ENCODE measurements around the gene DHRS7C.

- TF ChIP-seq, protein P1, sequence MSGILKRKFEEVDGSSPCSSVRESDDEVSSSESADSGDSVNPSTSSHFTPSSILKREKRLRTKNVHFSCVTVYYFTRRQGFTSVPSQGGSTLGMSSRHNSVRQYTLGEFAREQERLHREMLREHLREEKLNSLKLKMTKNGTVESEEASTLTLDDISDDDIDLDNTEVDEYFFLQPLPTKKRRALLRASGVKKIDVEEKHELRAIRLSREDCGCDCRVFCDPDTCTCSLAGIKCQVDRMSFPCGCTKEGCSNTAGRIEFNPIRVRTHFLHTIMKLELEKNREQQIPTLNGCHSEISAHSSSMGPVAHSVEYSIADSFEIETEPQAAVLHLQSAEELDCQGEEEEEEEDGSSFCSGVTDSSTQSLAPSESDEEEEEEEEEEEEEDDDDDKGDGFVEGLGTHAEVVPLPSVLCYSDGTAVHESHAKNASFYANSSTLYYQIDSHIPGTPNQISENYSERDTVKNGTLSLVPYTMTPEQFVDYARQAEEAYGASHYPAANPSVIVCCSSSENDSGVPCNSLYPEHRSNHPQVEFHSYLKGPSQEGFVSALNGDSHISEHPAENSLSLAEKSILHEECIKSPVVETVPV (CRISPR knock-in tag; IDR thresholded peaks at IDR 0.05), result no peak
- TF ChIP-seq ZFP30 (CRISPR knock-in tag; IDR thresholded peaks at IDR 0.05) (no peak), PPARA (CRISPR knock-in tag; IDR thresholded peaks at IDR 0.05; ENCODE audit: borderline replicate concordance) (no peak)
Measured at GRCh38 chr17:9810100-9810949, 18.9 kb upstream of the DHRS7C start.

Measured in SK-N-SH treated with all-trans-retinoic acid at 6 μM for 48 hours (cell line).